COLO668 (cell line): ENCODE data around the gene SND1.
"Not testable (repeated sequence)": the region's sequence is repeated elsewhere in the genome, so short reads cannot be mapped to it uniquely, and the experiment has no call there.

Experiments used
- DNase-seq: peaks from one replicate; lab custom pipeline; 2025; ENCODE audit not compliant: unreplicated experiment; lab: John Stamatoyannopoulos, UW

The SND1 gene

DNA sequence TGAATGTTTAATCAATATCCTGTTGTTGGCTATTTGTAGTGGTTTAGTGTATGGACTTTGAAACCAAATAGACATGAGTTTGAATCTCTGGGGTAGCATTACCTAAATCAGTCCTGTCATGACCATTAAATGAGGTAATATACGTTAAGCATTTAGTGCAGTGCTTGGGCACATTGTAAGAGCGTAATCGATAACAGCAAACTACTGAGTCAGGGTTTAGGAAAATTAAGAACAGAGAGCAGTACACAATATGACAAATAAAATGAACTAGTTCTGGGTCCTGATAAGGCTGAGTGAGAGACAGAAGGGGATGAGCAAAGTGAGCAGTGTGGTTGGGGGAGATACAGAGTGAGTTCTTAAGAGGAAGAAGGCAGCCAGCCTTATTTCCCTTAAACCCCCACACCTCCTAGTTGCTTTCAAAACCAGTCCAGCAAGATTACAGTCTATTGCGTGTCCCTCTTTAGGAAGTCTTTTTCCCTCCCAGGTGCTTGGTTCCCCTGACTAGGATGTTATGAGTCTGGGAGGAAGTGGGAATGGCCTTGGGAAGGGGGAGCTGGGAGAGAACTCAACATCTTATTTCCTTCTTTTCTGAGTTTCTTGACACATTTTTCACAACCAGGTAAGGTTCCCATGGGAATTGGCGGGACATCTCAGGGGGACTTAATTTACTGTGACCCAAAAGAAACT is 171.0 kb downstream of the SND1 start:
- no peak for DNase-seq

DNA sequence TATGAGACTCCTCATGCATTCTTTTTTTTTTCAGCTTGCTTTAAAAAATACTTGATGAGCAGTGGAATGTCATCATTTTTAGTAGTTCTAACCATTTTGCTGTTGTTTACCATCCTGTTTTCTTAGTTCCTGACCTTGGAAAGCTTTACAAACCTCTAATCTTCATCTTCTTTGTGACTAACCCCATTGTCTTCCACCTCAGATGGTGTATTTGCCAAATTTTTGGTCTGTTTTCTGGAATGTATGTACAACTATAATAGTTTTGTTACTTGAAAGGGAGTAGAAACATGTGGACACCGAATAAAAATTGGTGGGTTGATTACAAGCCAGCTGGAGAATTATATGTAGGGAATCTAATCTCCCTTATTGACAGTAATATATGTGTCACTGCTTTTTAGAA is 172.7 kb downstream of the SND1 start:
- DNase-seq, result no peak

DNA sequence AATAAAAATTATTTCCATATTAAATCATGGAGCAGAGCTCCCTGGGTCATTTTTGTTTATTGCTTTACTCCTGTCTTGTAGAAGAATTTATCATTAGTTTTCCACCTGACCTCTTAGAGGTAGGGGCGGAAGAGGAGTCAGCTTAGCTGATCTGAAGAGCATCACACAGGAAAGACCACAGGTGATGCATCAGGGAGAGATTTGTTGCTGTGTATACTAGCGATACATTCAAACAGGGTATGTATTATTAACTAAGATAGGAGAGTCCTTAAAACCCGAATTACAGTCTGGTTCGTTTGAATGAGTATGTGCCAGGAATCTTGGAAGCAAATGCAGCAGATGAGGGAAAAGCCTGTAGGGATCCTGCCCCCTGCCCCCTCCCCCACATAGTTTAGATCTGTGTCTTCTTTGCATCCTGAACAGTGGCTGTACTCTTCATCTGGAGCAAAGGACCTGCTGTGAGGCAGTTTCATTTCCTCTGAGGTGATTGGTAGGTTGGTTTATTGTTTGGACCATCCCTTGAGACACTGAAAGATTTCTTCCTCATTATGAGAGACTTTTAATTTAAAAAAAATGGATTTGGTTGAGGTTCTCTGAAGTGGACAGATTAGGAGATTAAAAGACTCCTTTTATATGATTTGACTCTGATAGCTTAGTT is 177.0 kb downstream of the SND1 start:
- DNase-seq, result no peak

DNA sequence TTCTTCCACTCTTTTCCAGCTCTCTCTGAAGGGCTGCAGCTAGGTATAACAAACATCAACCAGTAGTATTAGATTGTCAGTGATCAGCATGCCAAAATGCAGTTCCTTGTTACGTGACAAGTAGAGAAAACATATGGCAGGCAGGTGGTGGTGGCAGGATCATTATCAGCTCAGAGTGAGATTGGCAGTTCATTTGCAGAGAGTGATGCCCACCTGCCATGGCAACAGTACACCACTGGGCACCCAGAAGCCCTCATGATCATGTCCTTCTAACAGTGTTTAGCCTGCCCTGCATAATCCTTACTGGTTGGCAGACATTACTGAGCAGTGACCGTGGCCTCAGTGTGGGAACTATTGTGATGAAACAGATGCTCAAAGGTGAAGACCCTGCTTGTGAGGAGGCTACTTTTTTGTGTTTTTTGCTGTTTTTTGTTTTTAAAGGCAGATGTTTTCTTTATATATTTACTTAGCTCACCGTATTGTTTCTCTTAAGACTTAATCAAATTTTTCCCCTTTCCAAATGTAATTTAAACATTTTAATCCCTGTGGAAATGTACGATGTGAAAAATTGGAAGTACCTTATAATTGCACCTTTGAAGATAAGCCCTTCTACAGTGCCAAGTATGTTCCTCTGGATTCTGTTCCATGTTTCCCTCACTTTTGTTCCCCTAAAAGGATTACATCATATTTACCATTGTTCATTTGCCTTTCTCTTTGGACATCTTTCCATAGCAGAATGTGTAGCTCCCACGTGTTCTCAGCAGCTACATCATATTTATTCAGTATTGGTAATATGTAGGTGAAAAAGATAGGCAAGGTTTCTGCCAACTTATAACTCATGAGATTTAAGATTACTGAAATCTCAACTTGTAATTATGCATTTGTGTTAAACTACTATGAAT is 179.6 kb downstream of the SND1 start:
- peak; percentile 8 for DNase-seq

DNA sequence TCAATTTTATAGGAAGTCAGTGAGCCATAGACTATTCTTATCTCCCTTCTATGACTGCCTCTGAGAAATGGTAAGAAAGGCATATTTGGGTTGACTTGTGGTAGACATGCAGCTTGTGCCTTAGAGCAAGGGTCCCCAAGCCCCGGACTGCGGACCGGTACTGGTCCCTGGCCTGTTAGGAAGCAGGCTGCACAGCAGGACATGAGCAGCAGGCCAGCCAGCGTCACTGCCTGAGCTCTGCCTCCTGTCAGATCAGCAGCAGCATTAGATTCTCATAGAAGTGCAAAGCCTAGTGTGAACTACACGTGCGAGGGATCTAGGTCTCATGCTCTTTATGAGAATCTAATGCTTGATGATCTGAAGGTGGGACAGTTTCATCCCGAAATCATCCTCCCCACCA is 180.6 kb downstream of the SND1 start:
- no peak for DNase-seq

DNA sequence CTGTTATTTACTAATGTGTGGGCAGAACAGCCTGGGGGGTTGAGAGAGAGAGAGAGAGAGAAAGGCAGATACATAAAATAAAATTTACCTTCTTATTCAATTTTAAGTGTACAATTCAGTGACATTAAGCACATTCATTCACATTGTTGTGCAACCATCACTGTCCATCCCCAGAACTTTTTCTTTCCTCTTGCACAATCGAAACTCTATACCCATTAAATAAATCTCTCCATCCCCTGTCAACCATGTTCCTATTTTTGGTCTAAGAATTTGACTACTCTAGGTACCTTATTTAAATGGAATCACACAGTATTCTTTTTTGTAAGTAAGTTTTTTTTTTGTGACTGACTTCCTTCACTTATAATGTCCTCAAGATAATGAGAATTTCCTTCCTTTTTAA is 181.6 kb downstream of the SND1 start:
- no peak for DNase-seq

DNA sequence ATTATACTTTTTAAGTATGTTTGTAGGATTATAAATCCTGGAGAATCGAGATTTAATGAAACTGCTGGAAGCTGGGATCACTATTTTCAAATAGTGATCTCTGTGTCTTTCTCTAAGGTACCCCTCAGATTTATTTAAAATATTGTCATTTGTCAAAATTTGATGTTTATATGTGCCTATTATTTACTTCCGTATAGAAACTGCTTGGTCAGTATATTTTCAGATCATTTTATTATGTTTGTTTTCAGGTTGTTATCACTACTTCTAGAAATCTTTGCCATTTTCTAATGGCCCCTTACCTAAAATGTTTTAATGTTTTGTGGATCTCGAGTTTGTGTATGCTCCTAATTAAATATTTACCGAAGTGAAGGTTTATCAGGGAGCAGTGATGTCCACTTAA is 183.7 kb downstream of the SND1 start:
- no peak for DNase-seq

DNA sequence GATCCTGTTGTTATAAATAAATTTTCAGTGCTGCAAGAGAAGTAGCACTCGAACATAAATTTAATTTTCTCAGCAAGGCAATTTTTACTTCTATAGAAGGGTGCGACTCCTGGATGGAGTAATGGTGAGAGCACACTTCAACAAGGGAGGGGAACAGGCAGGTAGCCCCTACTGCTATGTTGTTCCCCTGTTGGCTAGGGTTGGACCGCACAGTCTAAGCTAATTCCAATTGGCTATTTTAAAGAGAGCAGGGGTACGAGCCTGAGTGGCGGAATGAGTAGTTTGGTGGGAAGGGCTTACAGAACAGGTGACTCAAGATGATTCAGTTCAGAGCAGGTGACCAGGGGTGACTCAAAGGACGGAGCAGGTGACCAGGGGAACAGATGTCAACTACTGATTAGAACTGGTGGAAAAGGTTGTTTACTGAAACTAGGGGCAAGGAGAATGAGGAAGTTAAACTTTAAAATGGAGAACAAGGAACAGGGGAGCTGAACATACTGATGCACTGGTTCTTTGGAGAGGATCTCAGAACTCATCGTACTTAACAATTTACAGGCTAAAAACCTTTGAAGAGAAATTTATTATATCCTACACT is 185.9 kb downstream of the SND1 start:
- DNase-seq, result not testable (repeated sequence)

DNA sequence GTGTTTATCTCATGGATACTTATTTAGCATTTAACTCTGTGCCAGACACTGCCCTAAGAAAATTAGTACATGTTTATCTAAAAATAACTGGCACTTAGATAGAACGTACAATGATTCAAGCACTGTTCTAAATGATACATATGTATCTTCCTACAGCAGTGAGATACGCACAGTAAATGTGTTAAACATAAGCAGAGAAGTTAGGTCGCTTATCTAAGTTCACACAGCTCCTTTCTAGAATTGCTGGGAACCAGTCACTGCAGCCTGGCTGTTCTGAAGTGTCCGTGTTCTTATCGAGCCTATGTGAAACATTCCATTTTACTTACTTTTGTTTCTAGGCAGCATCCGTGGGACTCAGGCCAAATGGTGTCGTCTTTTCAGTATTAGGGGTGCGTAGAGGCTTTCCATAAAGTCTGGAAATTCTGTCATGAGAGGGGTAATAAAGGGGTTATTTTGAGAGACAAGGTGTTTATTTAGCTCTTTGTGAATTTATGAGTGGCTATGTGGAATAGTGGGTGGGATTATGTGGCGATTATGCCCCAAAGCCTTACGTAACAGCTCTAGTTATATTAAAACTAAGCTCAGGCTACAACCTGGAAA is 186.9 kb downstream of the SND1 start:
- no peak for DNase-seq

DNA sequence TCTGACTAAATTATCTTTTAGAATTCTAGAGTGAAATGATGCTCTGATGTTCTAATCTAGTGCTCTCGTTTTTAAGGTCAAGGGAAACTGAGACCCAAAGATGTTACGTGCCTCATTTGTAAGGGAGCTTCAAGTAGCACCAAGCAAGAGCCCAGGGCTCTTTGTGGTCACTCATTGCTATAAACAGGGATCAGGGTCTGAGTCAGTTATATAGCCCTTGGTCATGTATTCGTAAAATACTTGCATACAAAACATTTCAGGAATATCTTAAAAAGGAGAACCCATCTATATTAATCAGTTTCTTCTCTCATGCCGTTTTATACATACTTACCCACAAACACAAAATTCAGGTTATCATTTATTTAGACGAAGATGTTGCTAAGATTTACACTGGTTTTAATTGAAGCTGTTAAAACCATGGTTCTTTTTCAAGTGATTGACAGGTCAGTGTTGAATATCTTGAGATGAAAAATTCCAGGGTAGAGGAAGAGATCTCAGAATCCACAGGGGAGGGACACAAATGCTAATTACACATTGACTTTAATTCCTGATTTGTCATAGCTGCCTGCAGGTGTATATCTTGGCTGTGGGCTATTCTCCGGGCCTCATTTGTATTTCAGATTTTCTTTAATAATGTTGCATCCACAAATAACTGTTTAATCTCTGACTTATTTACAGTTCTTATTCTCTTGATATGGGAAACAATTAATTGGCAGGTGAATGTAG is 188.4 kb downstream of the SND1 start:
- no peak for DNase-seq

DNA sequence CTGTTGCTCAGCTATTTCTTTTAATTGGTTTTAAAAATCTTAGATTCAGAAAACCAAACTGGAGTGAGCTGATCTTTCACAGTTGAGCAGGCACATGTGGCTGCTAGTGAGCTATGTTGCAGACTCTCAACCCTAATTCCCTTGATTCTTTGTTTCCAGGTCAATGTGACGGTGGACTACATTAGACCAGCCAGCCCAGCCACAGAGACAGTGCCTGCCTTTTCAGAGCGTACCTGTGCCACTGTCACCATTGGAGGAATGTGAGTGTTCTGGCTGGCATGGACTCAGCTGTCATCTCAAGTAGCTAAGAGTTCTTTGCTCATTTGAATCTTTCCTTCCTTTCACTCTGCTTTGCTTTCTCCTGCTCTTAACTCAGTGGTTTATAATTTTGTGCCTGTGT is 192.2 kb downstream of the SND1 start:
- no peak for DNase-seq

DNA sequence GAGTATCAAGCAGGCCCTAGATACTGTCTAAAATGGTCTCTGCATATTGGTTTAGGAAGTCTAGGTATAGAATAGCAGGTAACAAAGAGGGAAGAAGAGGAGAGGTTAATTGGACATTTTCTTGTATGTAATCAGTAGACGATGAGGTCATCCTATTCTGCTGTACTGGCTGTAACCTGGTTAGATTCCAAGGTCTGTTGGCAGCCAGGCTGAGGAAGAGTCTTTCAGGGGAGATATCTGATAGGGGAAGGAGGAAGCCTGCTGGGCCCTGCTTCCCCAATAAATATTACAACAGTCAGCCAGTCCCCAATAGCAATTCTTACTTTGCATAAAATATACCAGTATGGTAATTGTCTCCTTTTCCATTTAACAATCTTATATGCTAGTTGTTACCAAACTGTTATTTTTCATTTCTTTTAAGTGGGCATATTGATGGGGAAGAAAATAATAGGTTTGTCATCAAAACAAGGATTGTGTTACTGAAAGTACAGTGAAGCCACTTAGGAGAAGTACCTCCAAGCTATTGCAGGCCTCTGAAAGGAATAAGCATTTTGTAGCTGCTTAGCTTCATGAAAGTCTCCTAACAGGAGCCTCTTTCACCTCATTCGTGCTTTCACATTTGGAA is 192.8 kb downstream of the SND1 start:
- no peak for DNase-seq

DNA sequence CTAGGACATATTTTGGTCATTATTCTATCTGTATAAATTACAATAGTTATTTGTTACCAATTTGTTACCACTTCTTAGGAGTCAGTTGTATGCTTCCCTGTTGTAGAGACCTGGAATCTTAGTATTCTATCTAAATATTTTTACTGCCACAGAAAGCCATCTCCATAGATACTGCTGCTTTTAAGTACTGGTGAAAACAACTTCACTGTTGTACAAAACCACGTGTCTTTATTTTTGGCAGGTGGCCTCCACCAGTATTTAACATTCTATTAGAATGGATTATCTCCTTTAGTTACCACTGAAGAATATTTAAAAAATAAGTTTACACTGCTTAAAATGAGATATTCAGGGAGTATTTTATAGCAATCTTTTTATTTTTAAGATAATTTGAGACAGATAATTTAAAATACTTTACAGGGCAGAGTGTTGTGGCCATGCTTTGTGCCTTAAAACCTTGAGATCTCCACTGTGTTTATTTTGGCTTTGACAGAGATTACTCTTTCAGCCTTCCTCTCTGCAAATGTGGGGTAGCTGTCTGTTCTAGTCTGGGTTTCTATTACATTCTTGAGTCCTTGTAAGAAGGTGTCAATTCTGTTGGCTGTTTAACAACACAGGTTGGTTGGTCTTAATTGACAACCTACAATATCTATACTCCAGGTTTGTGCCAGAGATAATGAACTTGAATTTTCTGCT is 193.7 kb downstream of the SND1 start:
- DNase-seq, result no peak

DNA sequence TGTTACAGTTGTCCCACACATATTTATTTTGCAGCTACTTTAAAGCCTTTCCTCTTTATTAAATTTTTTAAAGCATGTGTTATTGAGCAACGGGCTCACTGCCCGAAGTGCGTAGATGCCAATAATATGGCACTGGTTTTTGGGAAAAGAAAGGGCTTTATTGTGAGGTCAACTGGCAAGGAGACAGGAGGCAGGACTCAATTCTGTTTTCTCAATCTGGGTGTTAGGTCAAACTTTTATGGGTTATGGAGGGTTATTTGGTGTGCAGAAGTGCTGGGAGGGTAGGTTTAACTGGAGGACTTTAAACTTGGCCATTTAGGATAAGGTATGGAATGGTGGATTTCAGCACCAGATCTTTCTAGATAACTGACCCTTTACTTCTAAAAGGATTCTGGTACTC is 195.6 kb downstream of the SND1 start:
- no peak for DNase-seq

DNA sequence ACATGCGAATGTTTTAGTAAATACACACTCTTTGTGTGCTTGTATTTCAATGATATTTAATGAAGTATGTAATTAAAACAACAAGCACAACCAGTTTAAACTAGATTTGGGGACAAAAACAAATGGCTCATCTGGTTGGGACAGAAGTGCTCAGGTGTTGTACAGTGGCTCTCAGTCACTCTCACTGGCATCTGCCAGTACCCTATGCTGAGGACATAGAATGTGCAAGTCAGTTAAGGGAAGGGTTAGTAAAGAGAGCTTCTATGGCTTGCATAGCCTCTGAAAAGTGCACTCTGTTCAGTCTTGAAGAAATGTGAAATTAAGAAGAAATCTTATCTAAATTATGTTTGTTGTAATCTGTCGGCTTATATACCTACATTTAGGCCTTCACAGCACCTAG is 196.2 kb downstream of the SND1 start:
- no peak for DNase-seq

DNA sequence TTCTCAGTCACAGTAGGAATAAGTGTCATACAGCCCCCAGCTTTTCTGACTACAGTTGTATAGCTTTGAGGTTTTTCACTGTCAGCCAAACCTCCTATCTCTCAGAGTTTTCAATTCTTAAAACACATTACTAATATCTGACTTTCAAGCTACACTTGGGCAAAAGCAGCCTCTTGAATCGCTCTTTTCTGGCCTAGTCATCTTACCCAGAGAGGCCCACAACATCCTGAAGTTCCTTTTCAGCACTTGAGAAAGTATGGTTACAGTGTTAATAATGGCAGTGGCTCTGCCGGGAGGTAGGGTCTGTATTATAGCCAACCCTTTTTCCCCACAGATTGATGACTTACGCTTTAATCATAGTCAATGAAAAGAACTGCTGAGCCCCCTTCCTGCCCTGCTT is 198.2 kb downstream of the SND1 start:
- DNase-seq, result no peak

DNA sequence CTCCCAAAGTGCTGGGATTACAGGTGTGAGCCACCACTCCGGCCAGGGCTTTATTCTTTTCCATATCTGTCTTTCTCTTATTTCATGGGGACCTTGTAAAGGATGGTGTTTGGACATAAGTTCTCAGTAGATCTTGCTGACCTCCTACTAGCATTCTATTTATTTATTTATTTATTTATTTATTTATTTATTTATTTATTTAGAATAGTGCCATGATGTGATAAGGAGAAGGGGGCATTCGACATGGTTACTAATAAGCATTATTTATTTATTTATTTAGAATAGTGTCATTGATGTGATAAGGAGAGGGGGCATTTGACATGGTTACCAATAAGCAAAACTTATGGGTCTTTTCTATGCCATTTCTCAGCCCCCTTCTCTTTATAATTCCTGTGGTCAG is 202.4 kb downstream of the SND1 start:
- no peak for DNase-seq

DNA sequence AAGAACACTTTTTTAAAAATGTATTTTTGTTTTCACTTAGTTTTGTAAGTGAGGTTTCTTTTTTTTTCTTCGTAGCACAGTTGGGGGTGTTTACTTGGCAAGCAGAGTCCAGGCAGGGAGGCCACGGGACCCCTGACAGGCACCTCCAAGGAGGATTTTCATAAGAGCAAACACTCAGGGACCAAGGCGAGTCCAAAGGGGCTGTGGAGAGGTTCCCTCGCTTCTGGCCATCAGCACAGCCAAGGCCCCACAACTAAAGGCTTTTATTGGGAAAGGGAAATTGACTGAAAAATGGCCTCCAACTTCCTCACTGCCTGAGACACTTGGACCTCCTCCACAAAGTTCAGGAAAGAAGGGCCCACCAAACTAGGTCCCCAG is 205.5 kb downstream of the SND1 start:
- DNase-seq, result no peak

DNA sequence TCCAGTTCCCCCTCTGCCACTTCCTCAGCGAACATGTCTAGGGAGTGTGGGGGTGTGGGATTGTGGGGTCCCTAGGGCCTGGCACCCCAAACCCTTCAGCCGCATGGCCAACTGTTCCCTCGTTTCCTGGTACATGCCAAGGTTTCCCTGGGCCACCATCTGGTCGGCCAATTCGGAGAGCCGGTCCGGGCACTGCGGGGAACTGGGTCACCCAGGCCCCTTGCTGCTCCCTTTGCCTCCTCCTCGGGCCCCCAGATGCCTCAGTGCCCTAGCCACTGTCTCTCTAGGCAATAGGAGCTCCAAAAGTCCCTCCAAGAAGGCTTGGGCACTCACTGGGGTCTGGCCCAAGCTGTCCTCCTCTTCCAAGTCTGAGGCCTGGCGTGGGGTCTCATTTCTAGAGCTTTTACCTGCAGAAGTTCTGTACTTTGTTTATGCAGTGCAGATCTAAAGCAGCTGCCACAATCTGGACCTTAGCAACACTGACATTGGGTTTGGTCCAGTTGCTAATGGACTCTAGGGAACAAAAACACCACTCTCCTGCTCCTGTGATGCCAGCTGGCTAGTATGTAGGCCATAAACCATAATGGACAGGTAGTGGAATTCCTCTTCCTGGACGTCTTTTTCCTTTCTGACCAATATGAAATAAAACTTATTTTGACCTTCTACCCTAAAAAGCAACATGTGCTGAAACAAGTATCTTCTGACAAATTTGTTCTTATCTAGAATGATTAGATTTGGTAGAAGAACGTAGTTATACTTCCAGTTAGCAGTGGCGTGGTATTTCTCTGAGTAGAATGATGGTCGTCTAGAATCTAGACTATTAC is 206.3 kb downstream of the SND1 start:
- DNase-seq, result no peak
